NCI-H2081 treated with DMSO at 0.1 percent for 48 hours (cell line): ENCODE data around the gene PPP2R2C.

ENCODE experiments used
- DNase-seq: peaks from one replicate; lab custom pipeline; 2025; lab: John Stamatoyannopoulos, UW

Gene PPP2R2C

GRCh38 chr4:6362243-6362885, 110.0 kb downstream of the PPP2R2C start:
- DNase-seq: no peak

GRCh38 chr4:6361076-6361784, 111.2 kb downstream of the PPP2R2C start:
- DNase-seq: no peak

GRCh38 chr4:6360385-6360784, 112.0 kb downstream of the PPP2R2C start:
- no peak for DNase-seq

GRCh38 chr4:6359536-6360308, 112.7 kb downstream of the PPP2R2C start:
- no peak for DNase-seq

GRCh38 chr4:6357476-6357875, 114.9 kb downstream of the PPP2R2C start:
- DNase-seq: no peak

- no peak for DNase-seq
Measured at GRCh38 chr4:6356076-6356560, 116.3 kb downstream of the PPP2R2C start.

GRCh38 chr4:6355052-6355451, 117.4 kb downstream of the PPP2R2C start:
- DNase-seq: no peak

- DNase-seq: no peak
Measured at GRCh38 chr4:6354626-6355025, 117.8 kb downstream of the PPP2R2C start.

- DNase-seq: no peak
Measured at GRCh38 chr4:6354119-6354518, 118.3 kb downstream of the PPP2R2C start.

- DNase-seq: no peak
Measured at GRCh38 chr4:6352031-6352692, 120.3 kb downstream of the PPP2R2C start.

GRCh38 chr4:6351246-6352000, 121.0 kb downstream of the PPP2R2C start:
- no peak for DNase-seq

- no peak for DNase-seq
Measured at GRCh38 chr4:6350646-6351045, 121.8 kb downstream of the PPP2R2C start.

GRCh38 chr4:6349896-6350603, 122.4 kb downstream of the PPP2R2C start:
- no peak for DNase-seq

GRCh38 chr4:6348408-6348807, 124.0 kb downstream of the PPP2R2C start:
- DNase-seq: no peak

GRCh38 chr4:6347511-6348045, 124.8 kb downstream of the PPP2R2C start:
- no peak for DNase-seq

- no peak for DNase-seq
Measured at GRCh38 chr4:6346373-6347110, 125.9 kb downstream of the PPP2R2C start.

GRCh38 chr4:6345866-6346265, 126.5 kb downstream of the PPP2R2C start:
- no peak for DNase-seq

- DNase-seq: no peak
Measured at GRCh38 chr4:6345096-6345830, 127.2 kb downstream of the PPP2R2C start.

- no peak for DNase-seq
Measured at GRCh38 chr4:6343939-6344408, 128.4 kb downstream of the PPP2R2C start.
